Measurements from ENCODE around the gene TANC2.

DNA sequence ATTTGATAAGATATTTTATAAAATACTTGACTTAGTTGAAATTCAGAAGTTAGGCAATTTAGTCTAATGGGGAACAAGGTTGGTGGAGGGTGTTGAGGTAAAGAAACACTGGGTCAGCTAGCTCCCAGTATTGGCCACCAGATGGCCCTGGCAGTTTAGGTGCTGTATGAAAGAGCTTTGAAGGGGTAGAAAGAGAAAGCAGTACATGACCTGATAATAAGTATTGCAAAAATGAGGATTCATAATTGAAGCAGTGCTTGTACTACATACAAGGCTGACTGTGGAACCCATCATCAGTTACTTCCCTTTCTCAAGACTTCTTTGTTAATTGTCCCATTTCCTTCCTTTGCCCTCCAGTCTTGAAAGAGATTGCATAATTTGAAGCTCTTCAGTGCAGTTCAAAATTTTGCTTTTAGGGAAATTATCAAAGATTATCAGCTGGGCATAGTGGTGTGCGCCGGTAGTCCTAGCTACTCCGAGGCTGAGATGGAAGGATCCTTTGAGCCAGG is 29.4 kb downstream of the TANC2 start:
- TF ChIP-seq, protein P1, sequence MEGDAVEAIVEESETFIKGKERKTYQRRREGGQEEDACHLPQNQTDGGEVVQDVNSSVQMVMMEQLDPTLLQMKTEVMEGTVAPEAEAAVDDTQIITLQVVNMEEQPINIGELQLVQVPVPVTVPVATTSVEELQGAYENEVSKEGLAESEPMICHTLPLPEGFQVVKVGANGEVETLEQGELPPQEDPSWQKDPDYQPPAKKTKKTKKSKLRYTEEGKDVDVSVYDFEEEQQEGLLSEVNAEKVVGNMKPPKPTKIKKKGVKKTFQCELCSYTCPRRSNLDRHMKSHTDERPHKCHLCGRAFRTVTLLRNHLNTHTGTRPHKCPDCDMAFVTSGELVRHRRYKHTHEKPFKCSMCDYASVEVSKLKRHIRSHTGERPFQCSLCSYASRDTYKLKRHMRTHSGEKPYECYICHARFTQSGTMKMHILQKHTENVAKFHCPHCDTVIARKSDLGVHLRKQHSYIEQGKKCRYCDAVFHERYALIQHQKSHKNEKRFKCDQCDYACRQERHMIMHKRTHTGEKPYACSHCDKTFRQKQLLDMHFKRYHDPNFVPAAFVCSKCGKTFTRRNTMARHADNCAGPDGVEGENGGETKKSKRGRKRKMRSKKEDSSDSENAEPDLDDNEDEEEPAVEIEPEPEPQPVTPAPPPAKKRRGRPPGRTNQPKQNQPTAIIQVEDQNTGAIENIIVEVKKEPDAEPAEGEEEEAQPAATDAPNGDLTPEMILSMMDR (IDR thresholded peaks at IDR 0.05) = peak in 3 of 6 experiments; percentile 12 to 50 (median 25)
- TF ChIP-seq POLR2A (IDR thresholded peaks at IDR 0.05) = no peak

Data from esophagus squamous epithelium (tissue), 4 donors.